H1 (cell line): ENCODE data around the gene DNAL4. TPM values are rescaled to one million over a fixed set of nuclear protein-coding genes. Genes with fewer than 3 reads are reported as not detected.
A peak's percentile ranks its signal among the peaks of the same experiment; 100 is the strongest.

Experiments used
- CTCF ChIA-PET: fragments of 300-600 bp; sonication (Branson Sonifier 250); formaldehyde crosslinking; loops from one replicate; lab custom pipeline; 2021; ENCODE audit not compliant: partially characterized antibody; lab: Charles Lee
- POLR2A ChIA-PET: fragments of 300-600 bp; sonication (Branson Sonifier 250); formaldehyde crosslinking; loops from one replicate; lab custom pipeline; 2021; ENCODE audit warnings: inconsistent platforms; ENCODE audit not compliant: partially characterized antibody; lab: Charles Lee
- DNase-seq, 2 experiments: peaks; one replicate each; pipeline versions ENCODE4 v3.0.0 to v3.0.0-alpha.2; 2010 to 2022; ENCODE audit warnings: low spot score in 2 of 2, low read depth in 1 of 2, mixed read lengths in 1 of 2
- FAIRE-seq: peaks from 2 replicates; lab custom pipeline; 2011; peaks lifted over from hg19 to GRCh38; lab: Jason Lieb, UNC
- H2AFZ ChIP-seq: 2 replicates; pipeline ENCODE4 v1.8.1; 2012; ENCODE audit warnings: low read length, inconsistent platforms
- H2AK5ac ChIP-seq: 2 replicates; pipeline ENCODE4 v1.6.1; 2013; ENCODE audit warnings: low read depth, low read length
- H2BK120ac ChIP-seq: replicated peaks from 2 replicates; pipeline ENCODE3; 2013; ENCODE audit warnings: low read depth, low read length, inconsistent platforms
- H2BK12ac ChIP-seq: 2 replicates; pipeline ENCODE4 v1.6.1; 2013; ENCODE audit warnings: low read depth, low read length
- H2BK15ac ChIP-seq: 2 replicates; pipeline ENCODE4 v1.6.1; 2013; ENCODE audit warnings: low read length
- H2BK20ac ChIP-seq: 2 replicates; pipeline ENCODE4 v1.6.1; 2013; ENCODE audit warnings: low read length
- H2BK5ac ChIP-seq: 2 replicates; pipeline ENCODE4 v1.6.1; 2013; ENCODE audit warnings: low read depth, low read length
- H3K14ac ChIP-seq: 2 replicates; pipeline ENCODE4 v1.6.1; 2013; ENCODE audit warnings: inconsistent platforms; ENCODE audit not compliant: insufficient read length
- H3K18ac ChIP-seq: 2 replicates; pipeline ENCODE4 v1.6.1; 2013; ENCODE audit warnings: low read length; ENCODE audit errors: extremely low read depth
- H3K23ac ChIP-seq: 2 replicates; pipeline ENCODE4 v1.6.1; 2013; ENCODE audit warnings: inconsistent platforms; ENCODE audit not compliant: insufficient read length
- H3K23me2 ChIP-seq: 2 replicates; pipeline ENCODE4 v1.6.1; 2013; ENCODE audit warnings: low read depth, low read length
- H3K27ac ChIP-seq: 2 replicates; pipeline ENCODE4 v1.6.1; 2011; ENCODE audit warnings: low read depth, low read length, inconsistent platforms
- H3K27me3 ChIP-seq, 4 experiments: replicated peaks in 1 of 4; 1 replicate in 1 of 4; 2 replicates in 3 of 4; pipeline versions ENCODE4 v1.6.1 to v1.8.1; 2011 to 2013; ENCODE audit warnings: low read length in 3 of 4, mild to moderate bottlenecking in 3 of 4, inconsistent platforms in 2 of 4, mixed read lengths in 2 of 4, moderate library complexity in 1 of 4; ENCODE audit not compliant: control insufficient read depth in 3 of 4, insufficient read depth in 3 of 4; ENCODE audit errors: extremely low read depth in 1 of 4
- H3K36me3 ChIP-seq, 4 experiments: 2 replicates each; pipeline versions ENCODE4 v1.6.1 to v1.8.1; 2011 to 2013; ENCODE audit warnings: mild to moderate bottlenecking in 4 of 4, low read length in 3 of 4, moderate library complexity in 2 of 4, control low read depth in 1 of 4, inconsistent platforms in 1 of 4; ENCODE audit not compliant: insufficient read depth in 4 of 4, control insufficient read depth in 2 of 4
- H3K4ac ChIP-seq: replicated peaks from 2 replicates; pipeline ENCODE3; 2013; ENCODE audit warnings: low read length, low read depth, mixed read lengths, inconsistent platforms; ENCODE audit not compliant: insufficient read length
- H3K4me1 ChIP-seq, 4 experiments: replicated peaks in 1 of 4; 1 replicate in 1 of 4; 2 replicates in 3 of 4; pipeline versions ENCODE4 v1.6.1 to v1.8.1; 2011 to 2013; ENCODE audit warnings: low read length in 3 of 4, inconsistent platforms in 2 of 4, mixed read lengths in 1 of 4; ENCODE audit not compliant: insufficient read depth in 4 of 4, control insufficient read depth in 3 of 4
- H3K4me2 ChIP-seq, 2 experiments: 2 replicates each; pipeline versions ENCODE4 v1.6.1 to v1.8.1; 2011 to 2013; ENCODE audit warnings: low read depth in 2 of 2, low read length in 2 of 2, control low read depth in 1 of 2, inconsistent platforms in 1 of 2, mild to moderate bottlenecking in 1 of 2; ENCODE audit not compliant: insufficient read depth in 1 of 2
- H3K4me3 ChIP-seq, 4 experiments: fragments of 200-600, 300-600 bp in 1 of 4; sonication (generic), shearing (Covaris generic), sonication (Bioruptor Twin) in 1 of 4; 2 replicates each; pipeline versions ENCODE4 v1.5.1 to v1.8.1; 2011 to 2016; ENCODE audit warnings: low read length in 4 of 4, low read depth in 3 of 4, control low read depth in 2 of 4, inconsistent platforms in 2 of 4, mild to moderate bottlenecking in 2 of 4, mixed read lengths in 1 of 4, moderate library complexity in 1 of 4; ENCODE audit not compliant: insufficient read depth in 2 of 4; ENCODE audit errors: extremely low read depth in 1 of 4
- H3K56ac ChIP-seq: replicated peaks from 2 replicates; pipeline ENCODE3; 2013; ENCODE audit warnings: low read depth, mild to moderate bottlenecking, mixed read lengths, low read length, inconsistent platforms; ENCODE audit not compliant: insufficient read length
- H3K79me1 ChIP-seq: 2 replicates; pipeline ENCODE4 v1.6.1; 2013; ENCODE audit warnings: low read depth, low read length, control low read depth
- H3K79me2 ChIP-seq, 2 experiments: 2 replicates each; pipeline versions ENCODE4 v1.6.1 to v1.8.1; 2012 to 2013; ENCODE audit warnings: low read length in 2 of 2, mild to moderate bottlenecking in 2 of 2, inconsistent platforms in 1 of 2; ENCODE audit not compliant: insufficient read depth in 2 of 2, control insufficient read depth in 1 of 2
- H3K9ac ChIP-seq, 4 experiments: replicated peaks in 1 of 4; 1 replicate in 1 of 4; 2 replicates in 3 of 4; pipeline versions ENCODE4 v1.6.1 to v1.8.1; 2011 to 2013; ENCODE audit warnings: low read depth in 3 of 4, low read length in 3 of 4, control low read depth in 2 of 4, mild to moderate bottlenecking in 2 of 4, moderate library complexity in 2 of 4, inconsistent platforms in 1 of 4; ENCODE audit errors: extremely low read depth in 1 of 4
- H3K9me3 ChIP-seq, 2 experiments: 2 replicates each; pipeline versions ENCODE4 v1.6.1 to v1.8.1; 2012 to 2013; ENCODE audit warnings: mild to moderate bottlenecking in 2 of 2, moderate library complexity in 2 of 2, control low read depth in 1 of 2, inconsistent platforms in 1 of 2, low read depth in 1 of 2, low read length in 1 of 2, mixed read lengths in 1 of 2; ENCODE audit not compliant: insufficient read depth in 2 of 2
- H4K20me1 ChIP-seq, 2 experiments: replicated peaks in 1 of 2; 2 replicates each; pipeline versions ENCODE3 to v1.8.1; 2011 to 2013; ENCODE audit warnings: inconsistent platforms in 2 of 2, low read length in 2 of 2, mild to moderate bottlenecking in 1 of 2; ENCODE audit not compliant: insufficient read depth in 2 of 2, control insufficient read depth in 1 of 2
- H4K5ac ChIP-seq: 2 replicates; pipeline ENCODE4 v1.6.1; 2013; ENCODE audit warnings: low read length, low read depth, mixed read lengths, inconsistent platforms; ENCODE audit not compliant: insufficient read length
- H4K8ac ChIP-seq: 2 replicates; pipeline ENCODE4 v1.8.0; 2013; ENCODE audit warnings: mild to moderate bottlenecking, moderate library complexity, low read length, inconsistent platforms; ENCODE audit not compliant: insufficient read depth; ENCODE audit errors: extremely low read depth
- H4K91ac ChIP-seq: replicated peaks from 2 replicates; pipeline ENCODE3; 2013; ENCODE audit warnings: low read length, mixed read lengths, inconsistent platforms; ENCODE audit not compliant: insufficient read length
- ASH2L ChIP-seq: fragments of 200-600, 300-600 bp; sonication (generic); IDR thresholded peaks from one replicate; pipeline ENCODE4 v1.7.1; 2017; ENCODE audit warnings: low read length
- BACH1 ChIP-seq: IDR thresholded peaks from 2 replicates; pipeline ENCODE4 v1.6.1; 2012; ENCODE audit warnings: low read length, improper control_type of control experiment
- BRCA1 ChIP-seq: IDR thresholded peaks from 2 replicates; pipeline ENCODE4 v1.6.1; 2012; ENCODE audit warnings: low read depth, low read length, improper control_type of control experiment
- CBX8 ChIP-seq: fragments of 300-800, 300-1000 bp; sonication (generic); IDR thresholded peaks from 2 replicates; pipeline ENCODE4 v1.7.1; 2016; ENCODE audit warnings: low read depth, low read length, borderline replicate concordance
- EP300 ChIP-seq, 2 experiments: IDR thresholded peaks; 1 replicate in 1 of 2; 2 replicates in 1 of 2; pipeline ENCODE4 v1.6.1; 2011 to 2012; ENCODE audit warnings: low read depth in 2 of 2, low read length in 2 of 2, mild to moderate bottlenecking in 2 of 2, borderline replicate concordance in 1 of 2, inconsistent platforms in 1 of 2, moderate library complexity in 1 of 2
- GABPA ChIP-seq: IDR thresholded peaks from 2 replicates; pipeline ENCODE4 v1.6.1; 2011; ENCODE audit warnings: mild to moderate bottlenecking, low read length, moderate library complexity, borderline replicate concordance; ENCODE audit not compliant: insufficient read depth
- JUN ChIP-seq: IDR thresholded peaks from 2 replicates; pipeline ENCODE4 v1.6.1; 2011; ENCODE audit warnings: low read depth, mild to moderate bottlenecking, improper control_type of control experiment, low read length
- KDM1A ChIP-seq: fragments of 200-600, 300-600 bp; sonication (generic); IDR thresholded peaks from 2 replicates; pipeline ENCODE4 v1.7.1; 2016; ENCODE audit warnings: mild to moderate bottlenecking, low read length, borderline replicate concordance
- NRF1 ChIP-seq: IDR thresholded peaks from 2 replicates; pipeline ENCODE4 v1.6.1; 2011; ENCODE audit warnings: mild to moderate bottlenecking, low read depth, low read length, improper control_type of control experiment
- POLR2A ChIP-seq, 2 experiments: IDR thresholded peaks; 1 replicate in 1 of 2; 2 replicates in 1 of 2; pipeline ENCODE4 v1.6.1; 2011; ENCODE audit warnings: low read depth in 2 of 2, low read length in 2 of 2, mild to moderate bottlenecking in 2 of 2; ENCODE audit errors: control extremely low read depth in 1 of 2
- RNF2 ChIP-seq: fragments of 200-900, 300-1000 bp; sonication (generic); IDR thresholded peaks from 2 replicates; pipeline ENCODE4 v1.7.1; 2016; ENCODE audit warnings: borderline replicate concordance, low read depth, mild to moderate bottlenecking, antibody characterized with exemption, low read length; ENCODE audit not compliant: poor library complexity, severe bottlenecking; ENCODE audit errors: missing control alignments
- SAP30 ChIP-seq: fragments of 300-600 bp; sonication (generic); IDR thresholded peaks from 2 replicates; pipeline ENCODE4 v1.7.1; 2012; ENCODE audit warnings: low read length, moderate library complexity, mild to moderate bottlenecking, inconsistent platforms; ENCODE audit not compliant: insufficient read depth, insufficient replicate concordance
- SUZ12 ChIP-seq: fragments of 200-600 bp; sonication (generic); IDR thresholded peaks from 2 replicates; pipeline ENCODE4 v1.6.1; 2012; ENCODE audit warnings: mild to moderate bottlenecking, inconsistent platforms, low read length, moderate library complexity, mixed read lengths
- TCF12 ChIP-seq: IDR thresholded peaks from 2 replicates; pipeline ENCODE4 v1.6.1; 2011; ENCODE audit warnings: low read depth, mild to moderate bottlenecking, low read length
- WGBS, 2 experiments: shearing (Covaris generic) in 1 of 2; methylation state at CpG; one replicate each; pipeline versions ENCODE4 v1.1.6 to v1.1.7; 2013 to 2015; ENCODE audit warnings: low lambda C conversion rate in 2 of 2, mixed read lengths in 2 of 2, inconsistent platforms in 1 of 2, low coverage in 1 of 2, missing lambda C conversion rate in 1 of 2; ENCODE audit not compliant: insufficient replicate concordance in 2 of 2, insufficient coverage in 1 of 2, insufficient read length in 1 of 2; ENCODE audit errors: extremely low coverage in 1 of 2, missing lambda C conversion rate in 1 of 2; 5-methylcytosine and 5-hydroxymethylcytosine counted together
- polyA plus RNA-seq, 7 experiments: library from polyadenylated mRNA; depleted of rRNA in 3 of 7; stranded (reverse) in 5 of 7; unstranded in 2 of 7; fragments of >200 nt in 5 of 7; fragments of 200-250 nt in 2 of 7; gene quantifications; 1 replicate in 5 of 7; 2 replicates in 1 of 7; 4 replicates in 1 of 7; pipeline versions ENCODE4 v1.2.1 to v1.2.3, GENCODE V29; 2011 to 2013; ENCODE audit warnings: missing spikeins in 2 of 7, mixed read lengths in 2 of 7
- total RNA-seq: library from RNA; stranded (reverse); fragmentation: NEBNext Ultra II Directional; extraction: Animal tissue kit (Norgen Biotek cat#: 25700); gene quantifications from 2 replicates; pipeline ENCODE4 v1.2.1, GENCODE V29; 2021

Gene DNAL4
- total and polyA plus RNA-seq, 2 of the 8 experiments (the other 6 are each of a cell fraction or from before 2014, with no cell fraction given), result 8.8 to 14.0 TPM

DNA sequence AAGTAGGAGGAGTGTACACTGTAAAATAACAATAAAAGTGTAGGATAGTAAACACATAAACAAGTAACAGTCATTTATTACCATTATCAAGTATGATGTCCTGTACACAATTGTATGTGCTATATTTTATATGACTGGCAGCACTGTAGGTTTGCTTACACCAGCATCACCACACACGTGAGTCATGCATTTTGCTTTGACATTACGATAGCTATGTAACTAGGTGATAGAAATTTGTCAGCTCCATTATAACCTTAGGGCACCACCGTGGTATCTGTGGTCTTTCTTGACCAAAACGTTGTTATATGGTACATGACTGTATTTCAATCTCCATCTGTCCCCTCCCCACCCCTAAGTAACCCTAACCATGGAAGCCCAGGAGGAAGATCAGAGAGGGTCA, 1.1 kb downstream of the DNAL4 start:
- H3K79me2 ChIP-seq, result no peaks in the 10 kb centered on the region
- H2BK120ac ChIP-seq, result no peak overlapping the region
- H3K4me1 ChIP-seq, result peaks cover 0 to 4% (median 0%) of the 10 kb centered on the region in 4 experiments; a peak in 1 of 7 replicates
- CTCF ChIA-PET, result interaction anchor here (0.6 to 4.4 kb wide), 4 partner anchors 24 to 73 kb away, joined by 3 to 33 read pairs (median 3); no protein-coding TSS in a partner anchor
- peaks cover 0 to 6% (median 0%) of the 10 kb centered on the region in 4 experiments; a peak in 2 of 7 replicates for H3K27me3 ChIP-seq
- peak overlapping the region in 2 of 4 experiments; percentile 61 to 86; a peak in 3 of 8 replicates for H3K4me3 ChIP-seq
- H3K27ac ChIP-seq, result no peak overlapping the region
- peak overlapping the region; percentile 78 to 91; a peak in 3 of 4 replicates for H3K4me2 ChIP-seq
- no peak overlapping the region for H4K91ac ChIP-seq
- H3K79me1 ChIP-seq, result no peaks in the 10 kb centered on the region
- no peak overlapping the region for H3K56ac ChIP-seq
- H4K8ac ChIP-seq, result no peak overlapping the region
- H2BK5ac ChIP-seq, result no peak overlapping the region
- WGBS, 2 experiments, result 83% methylated on average over 4 of the region's 4 CpGs; no CpG with 5 or more reads in 1 of the 2 experiments
- no peaks in the 10 kb centered on the region for H3K9me3 ChIP-seq
- H4K5ac ChIP-seq, result no peak overlapping the region
- H3K36me3 ChIP-seq, result no peaks in the 10 kb centered on the region
- H3K23me2 ChIP-seq, result peaks cover 5% of the 10 kb centered on the region
- H3K14ac ChIP-seq, result no peak overlapping the region
- no peak overlapping the region for H2AFZ ChIP-seq
- H2BK15ac ChIP-seq, result no peak overlapping the region
- DNase-seq (no peak), FAIRE-seq (no peak)
- H3K23ac ChIP-seq, result no peak overlapping the region
- no peak overlapping the region for H3K9ac ChIP-seq
- H2BK20ac ChIP-seq, result no peak overlapping the region
- no peak overlapping the region for H2BK12ac ChIP-seq
- no peaks in the 10 kb centered on the region for H4K20me1 ChIP-seq
- no peak overlapping the region for H3K18ac ChIP-seq
- no peak overlapping the region for H3K4ac ChIP-seq
- no peak overlapping the region for H2AK5ac ChIP-seq
- POLR2A ChIA-PET, result no interaction called here
- no peak for TF ChIP-seq NRF1
- TF ChIP-seq ASH2L, result no peak
- TF ChIP-seq BACH1, result no peak
- no peak for TF ChIP-seq EP300 (IDR thresholded peaks at IDR 0.05; ENCODE audit: borderline replicate concordance in 1 of 2, low read depth in 2 of 2, low read length in 2 of 2)
- TF ChIP-seq TCF12, result no peak
- TF ChIP-seq GABPA, result no peak
- TF ChIP-seq POLR2A (IDR thresholded peaks at IDR 0.05; ENCODE audit: control extremely low read depth in 1 of 2, low read depth in 2 of 2, low read length in 2 of 2), result no peak
- no peak for TF ChIP-seq RNF2
- no peak for TF ChIP-seq CBX8
- no peak for TF ChIP-seq JUN
- no peak for TF ChIP-seq SUZ12
- TF ChIP-seq KDM1A, result no peak
- TF ChIP-seq SAP30, result no peak
- TF ChIP-seq BRCA1, result no peak
